HG03060 (cell line): ENCODE measurements around the gene HOXA5.

Experiments used
- ATAC-seq: cut with Tn5 transposase; IDR thresholded peaks from one replicate; pipeline ENCODE4 v1.9.1; 2021; ENCODE audit warnings: low read depth, moderate number of reproducible peaks; ENCODE audit not compliant: unreplicated experiment

HOXA5 gene

GRCh38 chr7:27161214-27161720 lies 17.8 kb upstream of the HOXA5 start:
- no peak for ATAC-seq

- ATAC-seq: no peak
Measured at GRCh38 chr7:27160546-27161213, 17.2 kb upstream of the HOXA5 start.

- ATAC-seq: no peak
Measured at GRCh38 chr7:27160145-27160545, 16.7 kb upstream of the HOXA5 start.

DNA sequence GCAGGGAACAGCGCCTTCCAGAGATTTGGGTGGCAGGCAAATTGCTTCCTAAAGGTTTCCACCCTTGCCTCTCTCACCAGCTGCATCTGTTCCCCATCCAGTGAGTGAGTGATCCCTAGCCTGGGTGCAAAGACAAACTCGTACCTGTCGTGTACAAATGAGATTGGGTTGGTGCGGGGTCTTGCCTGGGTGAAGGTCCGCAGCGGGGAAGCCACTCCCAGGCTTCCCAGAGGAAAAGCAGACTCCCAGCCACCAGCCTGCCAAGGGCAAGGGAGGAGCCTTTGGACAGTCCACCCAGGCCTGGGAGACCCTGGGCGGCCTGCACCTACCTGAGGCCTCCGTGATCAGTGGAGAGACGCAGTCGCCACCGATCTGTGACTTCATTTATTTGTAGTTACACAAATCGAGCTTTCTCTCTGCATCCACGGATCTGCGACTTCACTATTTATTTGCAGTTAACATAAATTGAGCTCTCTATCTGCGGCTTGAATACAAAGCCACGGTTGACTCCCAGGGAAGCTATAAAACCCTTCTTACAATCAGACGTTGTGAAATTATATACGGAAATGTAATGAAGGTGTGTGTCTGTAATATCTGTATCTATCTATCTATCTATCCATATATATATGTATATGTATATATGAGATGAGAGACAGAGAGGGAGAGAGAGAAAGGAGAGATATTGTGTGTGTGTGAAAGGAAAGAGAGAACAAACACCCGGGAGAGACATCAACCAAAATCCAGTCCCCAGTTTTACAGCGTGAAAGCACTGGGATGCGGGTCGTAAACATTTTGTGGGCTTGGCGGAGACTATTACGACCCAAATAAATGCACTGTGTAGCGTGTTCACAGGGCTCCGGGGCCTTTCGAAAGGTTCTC lies 16.0 kb upstream of the HOXA5 start:
- ATAC-seq: no peak

DNA sequence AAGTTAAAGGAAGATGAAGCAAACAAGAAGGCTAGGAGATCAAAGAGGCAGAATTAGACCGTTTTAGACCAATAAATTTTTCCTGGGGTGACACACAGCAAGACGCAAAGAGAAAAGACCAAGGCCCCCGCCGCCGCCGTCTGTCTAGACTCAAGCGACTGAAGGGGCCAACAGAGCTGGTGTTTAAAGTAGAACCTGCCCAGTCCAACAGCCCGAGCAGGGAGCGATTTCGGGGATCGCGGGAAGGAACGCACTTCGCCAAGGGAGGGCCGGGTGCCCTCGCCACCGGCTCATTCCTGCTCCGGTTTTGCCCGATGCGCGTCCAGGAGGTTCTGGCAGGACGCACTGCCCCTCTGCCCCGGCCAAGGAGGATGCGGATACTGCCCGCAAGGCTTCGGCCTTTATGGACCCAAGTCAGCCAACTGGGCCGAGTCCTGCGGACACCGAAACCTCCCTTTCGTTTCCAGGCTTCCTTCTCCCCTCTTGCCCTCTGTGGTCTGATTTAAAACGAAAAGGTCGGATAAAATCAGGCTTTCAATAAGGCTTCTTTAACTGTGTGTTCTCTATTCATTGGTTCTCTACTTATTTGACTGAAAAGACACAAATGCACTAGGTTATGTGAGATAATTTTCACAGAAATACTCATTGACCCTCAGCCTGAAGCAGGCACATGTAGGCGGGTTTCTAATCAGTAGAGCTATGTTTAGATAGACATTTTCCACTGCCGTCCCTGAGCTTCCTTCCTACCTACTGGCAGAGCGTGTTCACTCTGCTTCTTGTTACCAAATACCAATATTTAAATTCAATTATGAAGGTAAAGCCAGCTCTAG lies 15.2 kb upstream of the HOXA5 start:
- ATAC-seq: no peak

DNA sequence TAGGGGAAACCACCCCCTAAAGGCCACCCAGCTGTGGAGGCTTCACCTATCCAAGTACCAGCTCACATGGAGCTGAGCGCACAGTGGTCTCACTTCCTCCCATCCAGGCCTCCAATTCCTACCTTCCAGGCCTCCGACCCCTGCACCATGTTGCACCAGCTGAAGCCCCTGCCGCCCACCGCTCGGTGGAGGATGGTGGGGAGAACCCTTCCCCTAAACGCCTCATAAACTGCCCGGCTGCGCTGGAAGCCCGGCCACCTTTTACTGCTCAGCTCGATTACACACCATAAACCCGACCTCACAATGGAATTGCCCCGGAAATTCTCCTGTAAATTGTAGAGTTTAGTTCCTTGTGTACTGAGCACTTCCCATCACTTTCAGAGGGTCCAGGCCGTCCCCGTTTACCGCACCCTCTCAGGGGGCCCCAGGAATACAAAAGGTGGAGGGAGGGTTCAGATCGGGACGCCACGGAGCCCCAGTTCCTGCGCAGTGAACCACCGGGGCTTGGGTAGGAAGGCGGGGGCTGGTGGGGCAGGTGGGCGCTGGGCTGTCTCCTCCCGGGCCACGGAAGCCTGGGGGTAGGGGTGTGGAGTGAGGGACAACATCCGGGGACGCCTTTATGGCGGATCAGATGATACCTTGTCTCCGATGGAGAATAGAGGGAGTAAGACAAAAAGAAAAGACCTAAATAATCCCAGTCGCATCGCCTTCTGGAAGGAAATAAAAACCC lies 14.4 kb upstream of the HOXA5 start:
- ATAC-seq: no peak

- no peak for ATAC-seq
Measured at GRCh38 chr7:27156916-27157701, 13.6 kb upstream of the HOXA5 start.

GRCh38 chr7:27156508-27156898 lies 13.0 kb upstream of the HOXA5 start, which contains the start of gene HOXA7:
Gene HOXA7, minus strand, starts transcription at chr7:27156675. Its CDS starts 130 bp downstream, at chr7:27156545.
- ATAC-seq: no peak

GRCh38 chr7:27155816-27156507 lies 12.5 kb upstream of the HOXA5 start:
- ATAC-seq: no peak

DNA sequence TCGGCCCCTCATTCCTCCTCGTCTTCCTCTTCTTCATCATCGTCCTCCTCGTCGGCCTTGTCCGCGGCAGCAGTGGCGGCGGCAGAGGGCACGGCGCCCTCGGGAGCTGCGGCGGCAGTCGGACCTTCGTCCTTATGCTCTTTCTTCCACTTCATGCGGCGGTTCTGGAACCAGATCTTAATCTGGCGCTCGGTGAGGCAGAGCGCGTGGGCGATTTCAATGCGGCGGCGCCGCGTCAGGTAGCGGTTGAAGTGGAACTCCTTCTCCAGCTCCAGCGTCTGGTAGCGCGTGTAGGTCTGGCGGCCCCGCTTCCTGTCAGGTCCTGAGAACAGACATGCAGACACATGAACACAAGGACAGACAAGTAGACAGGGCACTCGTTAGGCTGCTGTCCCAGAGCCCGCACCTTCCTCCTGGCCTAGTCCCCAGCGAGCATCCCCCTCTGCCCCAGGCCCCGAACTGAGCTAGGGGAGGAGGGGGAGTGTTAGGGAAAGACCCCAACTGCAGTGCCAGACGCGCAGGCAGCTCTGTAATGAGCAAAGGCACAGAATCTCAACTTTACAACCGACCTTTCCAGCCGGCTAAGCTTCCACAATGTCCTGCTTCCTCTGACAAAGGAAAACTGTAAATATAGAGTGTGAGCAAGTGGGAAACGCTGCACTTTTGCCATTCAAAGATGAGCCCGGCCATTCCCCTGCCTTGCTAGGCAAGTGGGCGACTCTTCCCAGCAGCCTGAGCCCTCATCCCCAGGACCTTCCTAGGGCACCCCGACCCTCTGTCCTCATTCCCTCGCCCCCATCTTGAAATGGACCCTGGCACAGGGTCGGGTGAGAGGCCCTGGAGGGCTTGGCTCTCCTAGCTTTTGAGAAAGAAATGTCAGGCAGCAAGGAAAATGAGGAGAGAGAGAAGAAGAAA lies 11.7 kb upstream of the HOXA5 start:
- no peak for ATAC-seq

DNA sequence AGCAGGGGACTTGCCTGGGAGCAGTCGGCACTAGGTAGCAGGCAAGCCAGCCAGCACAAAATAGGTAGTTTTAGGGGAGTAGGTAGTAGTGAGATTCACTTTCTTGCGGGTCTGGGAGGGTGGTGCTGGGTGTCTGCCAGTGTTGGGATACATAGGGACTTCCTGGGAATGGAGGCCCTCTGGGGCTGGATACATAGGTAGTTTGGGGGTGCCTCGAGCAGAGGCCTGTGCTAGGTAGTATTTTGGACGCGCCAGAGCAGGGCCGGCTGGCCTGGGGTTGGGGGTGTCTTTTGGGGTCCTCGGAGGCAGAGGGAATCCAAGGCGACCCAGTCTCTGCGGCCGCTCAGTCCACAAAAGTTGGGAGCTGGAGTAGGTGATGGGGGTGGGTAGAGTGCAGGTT lies 10.9 kb upstream of the HOXA5 start:
- no peak for ATAC-seq

DNA sequence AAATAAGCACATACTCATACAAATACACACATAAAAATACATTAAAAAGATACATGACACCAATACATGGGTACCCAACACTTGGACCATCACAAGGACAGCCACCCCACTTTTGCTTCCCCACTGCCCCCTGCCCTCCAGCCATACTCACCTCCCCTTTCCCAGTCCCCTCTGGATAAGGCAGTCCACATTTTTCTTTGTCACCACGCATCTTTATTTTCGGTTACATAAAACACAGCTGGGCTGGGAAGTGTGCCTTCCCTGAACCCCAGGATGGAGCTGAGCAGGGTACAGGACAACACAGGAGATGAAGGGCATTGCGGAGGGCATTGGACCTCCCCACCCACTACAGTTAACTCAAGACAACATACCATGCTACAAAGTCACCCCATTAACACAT lies 10.0 kb upstream of the HOXA5 start:
- no peak for ATAC-seq

- ATAC-seq: no peak
Measured at GRCh38 chr7:27152816-27153442, 9.4 kb upstream of the HOXA5 start.

DNA sequence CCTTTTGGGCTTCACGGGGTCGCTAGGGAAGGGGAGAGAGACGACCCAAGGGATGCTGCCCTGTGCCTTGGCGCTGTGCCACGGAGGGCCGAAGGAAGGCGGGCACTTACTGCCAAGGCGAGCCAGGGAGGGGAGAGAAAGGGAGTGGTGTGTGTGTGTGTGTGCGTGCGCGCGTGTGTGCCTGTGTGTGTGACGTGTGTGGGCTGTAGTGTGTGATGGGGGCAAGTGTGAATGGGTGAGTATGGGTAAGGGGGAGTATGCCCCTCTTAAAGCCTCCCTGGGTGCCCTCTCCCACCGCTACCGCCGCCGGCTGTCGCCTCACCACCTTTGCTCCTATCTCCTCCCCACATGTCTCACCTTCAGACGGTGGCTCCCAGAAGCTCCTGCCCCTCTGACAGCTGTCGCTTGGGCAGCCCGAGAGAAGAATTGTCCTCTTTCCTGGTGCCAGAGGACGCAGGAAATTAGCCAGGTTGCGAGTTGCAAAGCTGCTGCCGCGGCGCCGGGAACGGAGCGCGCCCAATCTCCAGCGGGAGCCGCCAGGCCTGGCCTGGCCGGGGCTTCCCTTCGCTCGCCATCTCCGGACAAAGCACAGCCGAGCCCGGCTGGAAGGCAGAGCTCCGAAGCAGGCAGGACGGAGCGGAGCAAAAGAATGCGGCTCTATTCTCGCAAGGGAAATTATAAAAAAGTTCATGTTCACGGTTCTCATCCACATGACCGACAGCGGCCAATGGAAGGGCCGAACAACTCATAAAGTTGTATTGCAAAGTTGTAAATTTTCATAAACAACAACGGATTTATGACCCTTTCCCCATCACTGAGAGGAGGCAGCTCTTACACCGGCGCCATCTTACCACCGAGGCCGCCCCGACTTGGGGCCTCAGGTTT lies 8.7 kb upstream of the HOXA5 start, which contains the start of gene HOXA3:
Gene HOXA3, minus strand, starts transcription at position 653 of the 885 bp plus-strand sequence. CDS start 41,943 bp downstream, outside the sequence.
- ATAC-seq: no peak

- no peak for ATAC-seq
Measured at GRCh38 chr7:27151341-27151930, 8.0 kb upstream of the HOXA5 start.
